IPS-20b (cell line): Measurements from ENCODE around the gene NUP210L.
"Not testable (repeated sequence)": the region's sequence is repeated elsewhere in the genome, so short reads cannot be mapped to it uniquely, and the experiment has no call there.

Experiments used
- H3K27ac ChIP-seq: one replicate; pipeline ENCODE4 v1.5.1; 2013; ENCODE audit warnings: low read length
- H3K27me3 ChIP-seq: 2 replicates; pipeline ENCODE4 v1.6.1; 2013; ENCODE audit warnings: mild to moderate bottlenecking, low read length, inconsistent platforms; ENCODE audit not compliant: insufficient read depth
- H3K36me3 ChIP-seq: 2 replicates; pipeline ENCODE4 v1.6.1; 2013; ENCODE audit warnings: low read depth, mild to moderate bottlenecking, inconsistent platforms, low read length, moderate library complexity; ENCODE audit not compliant: insufficient read depth
- H3K4me1 ChIP-seq: 2 replicates; pipeline ENCODE4 v1.6.1; 2013; ENCODE audit warnings: mild to moderate bottlenecking, control low read depth, inconsistent platforms, low read length, moderate library complexity; ENCODE audit not compliant: insufficient read depth
- H3K4me3 ChIP-seq: 2 replicates; pipeline ENCODE4 v1.5.1; 2013; ENCODE audit warnings: mild to moderate bottlenecking, low read length, inconsistent platforms
- H3K9ac ChIP-seq: 2 replicates; pipeline ENCODE4 v1.6.1; 2013; ENCODE audit warnings: low read depth, mild to moderate bottlenecking, inconsistent platforms, low read length, moderate library complexity
- H3K9me3 ChIP-seq: 2 replicates; pipeline ENCODE4 v1.6.1; 2013; ENCODE audit warnings: mild to moderate bottlenecking, low read depth, low read length, inconsistent platforms; ENCODE audit not compliant: insufficient read depth

Gene NUP210L

GRCh38 chr1:154012543-154012942 lies 142.3 kb downstream of the NUP210L start:
- H3K9me3 ChIP-seq, H3K4me3 ChIP-seq, H3K27me3 ChIP-seq, H3K27ac ChIP-seq, H3K4me1 ChIP-seq, H3K9ac ChIP-seq, H3K36me3 ChIP-seq: not testable (repeated sequence)

GRCh38 chr1:154012129-154012528 lies 142.7 kb downstream of the NUP210L start:
- H3K9ac ChIP-seq, result no peak overlapping the region
- no peaks in the 10 kb centered on the region for H3K9me3 ChIP-seq
- no peaks in the 10 kb centered on the region for H3K4me1 ChIP-seq
- H3K4me3 ChIP-seq, result no peak overlapping the region
- no peaks in the 10 kb centered on the region for H3K36me3 ChIP-seq
- no peak overlapping the region for H3K27ac ChIP-seq
- no peaks in the 10 kb centered on the region for H3K27me3 ChIP-seq

- Histone ChIP-seq H3K4me3 (no peak overlapping the region), H3K4me1 (no peaks in the 10 kb centered on the region), H3K27me3 (no peaks in the 10 kb centered on the region), H3K9me3 (no peaks in the 10 kb centered on the region), H3K36me3 (no peaks in the 10 kb centered on the region), H3K9ac (no peak overlapping the region), H3K27ac (no peak overlapping the region)
Observed at GRCh38 chr1:154006136-154006535, 148.7 kb downstream of the NUP210L start.

- no peak overlapping the region for H3K9ac ChIP-seq
- H3K9me3 ChIP-seq, result no peaks in the 10 kb centered on the region
- H3K36me3 ChIP-seq, result peaks cover 4% of the 10 kb centered on the region; the same call in 1 of the 2 replicates
- no peaks in the 10 kb centered on the region for H3K4me1 ChIP-seq
- H3K27me3 ChIP-seq, result no peaks in the 10 kb centered on the region
- H3K4me3 ChIP-seq, result no peak overlapping the region
- no peak overlapping the region for H3K27ac ChIP-seq
Observed at GRCh38 chr1:154000420-154000819, 154.5 kb downstream of the NUP210L start.

GRCh38 chr1:153996882-153997281 lies 158.0 kb downstream of the NUP210L start:
- not testable (repeated sequence) for H3K27ac ChIP-seq, H3K4me3 ChIP-seq, H3K27me3 ChIP-seq, H3K9ac ChIP-seq, H3K4me1 ChIP-seq, H3K9me3 ChIP-seq
- H3K36me3 ChIP-seq, result peaks cover 38% of the 10 kb centered on the region

GRCh38 chr1:153995640-153996039 lies 159.2 kb downstream of the NUP210L start:
- H3K27ac ChIP-seq, result no peak overlapping the region

GRCh38 chr1:153995202-153995601 lies 159.7 kb downstream of the NUP210L start:
- Histone ChIP-seq H3K4me1 (peaks cover 4% of the 10 kb centered on the region; the same call in 1 of the 2 replicates), H3K4me3 (no peak overlapping the region), H3K9me3 (no peaks in the 10 kb centered on the region), H3K9ac (no peak overlapping the region), H3K36me3 (peaks cover 48% of the 10 kb centered on the region), H3K27me3 (no peaks in the 10 kb centered on the region), H3K27ac (no peak overlapping the region)

More at GRCh38 chr1:153995640-153996039, 159.2 kb downstream of the NUP210L start:
- H3K9ac ChIP-seq, result no peak overlapping the region
- no peaks in the 10 kb centered on the region for H3K9me3 ChIP-seq
- no peaks in the 10 kb centered on the region for H3K27me3 ChIP-seq
- no peak overlapping the region for H3K4me3 ChIP-seq
- H3K4me1 ChIP-seq, result peaks cover 4% of the 10 kb centered on the region; the same call in 1 of the 2 replicates
- peaks cover 48% of the 10 kb centered on the region for H3K36me3 ChIP-seq

GRCh38 chr1:153991806-153992205 lies 163.1 kb downstream of the NUP210L start:
- no peaks in the 10 kb centered on the region for H3K27me3 ChIP-seq
- no peaks in the 10 kb centered on the region for H3K9me3 ChIP-seq
- no peak overlapping the region for H3K27ac ChIP-seq
- peaks cover 4% of the 10 kb centered on the region; the same call in 1 of the 2 replicates for H3K4me1 ChIP-seq
- H3K4me3 ChIP-seq, result peak overlapping the region; percentile 82
- H3K36me3 ChIP-seq, result peaks cover 48% of the 10 kb centered on the region
- peak overlapping the region; percentile 98 for H3K9ac ChIP-seq

- Histone ChIP-seq H3K4me3 (peak overlapping the region; percentile 82), H3K27me3 (no peaks in the 10 kb centered on the region), H3K36me3 (peaks cover 48% of the 10 kb centered on the region), H3K9me3 (no peaks in the 10 kb centered on the region), H3K27ac (peak overlapping the region; percentile 92), H3K4me1 (peaks cover 4% of the 10 kb centered on the region; the same call in 1 of the 2 replicates), H3K9ac (peak overlapping the region; percentile 98)
Observed at GRCh38 chr1:153991151-153991630, 163.7 kb downstream of the NUP210L start.

GRCh38 chr1:153990468-153991150 lies 164.3 kb downstream of the NUP210L start, which contains the start of gene RPS27:
TSS of gene RPS27 (plus strand) at chr1:153990762. CDS start at chr1:153990797, 35 bp downstream.
- peak within 1 kb of the TSS; percentile 92 for H3K27ac ChIP-seq
- no peaks in the 10 kb centered on the region for H3K27me3 ChIP-seq
- peak within 1 kb of the TSS; percentile 98 for H3K9ac ChIP-seq

GRCh38 chr1:153987621-153988020 lies 167.3 kb downstream of the NUP210L start:
- H3K9ac ChIP-seq, result no peak overlapping the region
- no peaks in the 10 kb centered on the region for H3K27me3 ChIP-seq
- H3K36me3 ChIP-seq, result peaks cover 37% of the 10 kb centered on the region
- no peak overlapping the region for H3K4me3 ChIP-seq
- H3K27ac ChIP-seq, result no peak overlapping the region
- H3K9me3 ChIP-seq, result no peaks in the 10 kb centered on the region
- H3K4me1 ChIP-seq, result peaks cover 13% of the 10 kb centered on the region

More at GRCh38 chr1:153990468-153991150, 164.3 kb downstream of the NUP210L start, which contains the start of gene RPS27:
- peaks cover 4% of the 10 kb centered on the region; the same call in 1 of the 2 replicates for H3K4me1 ChIP-seq
- peak within 1 kb of the TSS; percentile 82 for H3K4me3 ChIP-seq
- peaks cover 46% of the 10 kb centered on the region for H3K36me3 ChIP-seq
- H3K9me3 ChIP-seq, result no peaks in the 10 kb centered on the region
